ENCODE data around the gene PPP1R15B.

The PPP1R15B gene

GRCh38 chr1:204400882-204401510 lies 10.6 kb downstream of the PPP1R15B start:
- DNase-seq (ENCODE audit: low read depth in 3 of 3): no peak

- no peak for DNase-seq (ENCODE audit: low read depth in 3 of 3)
Measured at GRCh38 chr1:204398197-204399125, 13.2 kb downstream of the PPP1R15B start.

GRCh38 chr1:204396015-204396583 lies 15.5 kb downstream of the PPP1R15B start:
- DNase-seq (ENCODE audit: low read depth in 3 of 3): no peak

GRCh38 chr1:204391629-204392028 lies 20.0 kb downstream of the PPP1R15B start:
- DNase-seq (ENCODE audit: low read depth in 3 of 3): no peak

GRCh38 chr1:204390751-204391466 lies 20.7 kb downstream of the PPP1R15B start:
- no peak for DNase-seq (ENCODE audit: low read depth in 3 of 3)

DNA sequence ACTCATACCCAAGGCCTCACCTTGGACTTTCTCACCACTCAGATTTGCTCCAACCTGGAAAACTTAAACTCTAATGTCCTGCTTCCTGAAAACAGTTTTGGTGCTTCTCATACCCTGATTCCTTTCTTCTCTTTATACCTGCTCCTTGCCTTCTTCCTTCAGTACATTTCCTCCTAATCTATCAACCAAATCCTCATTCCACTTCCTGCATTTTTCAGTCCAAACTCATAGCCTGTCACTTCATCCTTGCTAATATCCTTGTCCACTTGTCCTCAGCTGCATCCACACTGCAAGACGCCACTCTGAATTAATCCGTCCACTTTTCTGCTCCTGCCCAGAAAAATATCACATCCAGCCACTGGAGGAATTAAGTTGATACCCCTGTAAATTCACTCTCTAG lies 25.9 kb downstream of the PPP1R15B start:
- DNase-seq (ENCODE audit: low read depth in 3 of 3): no peak

- DNase-seq (ENCODE audit: low read depth in 3 of 3): no peak
Measured at GRCh38 chr1:204384636-204385352, 26.8 kb downstream of the PPP1R15B start.

- no peak for DNase-seq (ENCODE audit: low read depth in 3 of 3)
Measured at GRCh38 chr1:204383163-204383904, 28.3 kb downstream of the PPP1R15B start.

DNA sequence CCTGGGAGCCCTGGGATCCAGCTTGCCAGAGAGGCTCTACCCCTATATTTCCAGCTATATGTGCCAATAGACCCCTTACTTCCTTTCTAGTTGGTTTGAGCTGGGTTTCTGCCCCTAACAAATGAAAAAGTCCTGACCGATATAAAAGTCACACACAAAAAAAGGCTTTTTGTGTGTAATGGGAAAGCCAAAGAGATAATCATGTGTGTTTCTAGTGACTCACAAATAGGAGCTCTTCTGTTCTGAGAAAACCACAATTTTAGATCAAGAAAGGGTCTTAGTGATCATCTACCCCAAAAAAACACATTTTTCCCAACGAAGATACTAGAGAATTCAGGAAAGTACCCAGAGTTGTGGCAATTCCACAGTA lies 28.9 kb downstream of the PPP1R15B start:
- DNase-seq (ENCODE audit: low read depth in 3 of 3): no peak

DNA sequence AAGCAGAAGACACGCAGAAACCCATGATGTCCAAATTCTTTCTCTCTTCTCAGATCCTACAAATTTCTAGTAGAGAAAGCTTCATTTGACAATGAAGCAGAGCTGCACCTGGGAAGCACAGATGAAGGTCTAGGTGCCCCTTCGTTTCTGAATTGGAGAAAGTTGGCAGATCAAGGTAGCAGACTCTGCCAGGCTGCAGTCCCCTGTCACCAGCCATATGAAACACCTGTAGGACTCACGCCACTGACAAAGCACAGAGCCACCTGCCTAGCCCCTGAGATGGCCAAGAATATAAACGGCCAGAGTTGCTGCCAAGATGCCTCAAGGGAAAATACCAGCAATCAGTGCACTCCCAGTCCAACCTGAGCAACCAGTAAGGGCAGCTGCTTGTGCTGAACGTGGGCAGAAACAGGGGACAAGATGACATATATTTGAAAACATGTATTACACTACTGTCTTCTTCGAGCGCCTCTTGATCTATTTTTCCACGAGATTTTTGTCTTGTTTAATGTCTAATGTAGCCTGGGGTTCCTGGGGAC lies 31.3 kb downstream of the PPP1R15B start:
- no peak for DNase-seq (ENCODE audit: low read depth in 3 of 3)

DNA sequence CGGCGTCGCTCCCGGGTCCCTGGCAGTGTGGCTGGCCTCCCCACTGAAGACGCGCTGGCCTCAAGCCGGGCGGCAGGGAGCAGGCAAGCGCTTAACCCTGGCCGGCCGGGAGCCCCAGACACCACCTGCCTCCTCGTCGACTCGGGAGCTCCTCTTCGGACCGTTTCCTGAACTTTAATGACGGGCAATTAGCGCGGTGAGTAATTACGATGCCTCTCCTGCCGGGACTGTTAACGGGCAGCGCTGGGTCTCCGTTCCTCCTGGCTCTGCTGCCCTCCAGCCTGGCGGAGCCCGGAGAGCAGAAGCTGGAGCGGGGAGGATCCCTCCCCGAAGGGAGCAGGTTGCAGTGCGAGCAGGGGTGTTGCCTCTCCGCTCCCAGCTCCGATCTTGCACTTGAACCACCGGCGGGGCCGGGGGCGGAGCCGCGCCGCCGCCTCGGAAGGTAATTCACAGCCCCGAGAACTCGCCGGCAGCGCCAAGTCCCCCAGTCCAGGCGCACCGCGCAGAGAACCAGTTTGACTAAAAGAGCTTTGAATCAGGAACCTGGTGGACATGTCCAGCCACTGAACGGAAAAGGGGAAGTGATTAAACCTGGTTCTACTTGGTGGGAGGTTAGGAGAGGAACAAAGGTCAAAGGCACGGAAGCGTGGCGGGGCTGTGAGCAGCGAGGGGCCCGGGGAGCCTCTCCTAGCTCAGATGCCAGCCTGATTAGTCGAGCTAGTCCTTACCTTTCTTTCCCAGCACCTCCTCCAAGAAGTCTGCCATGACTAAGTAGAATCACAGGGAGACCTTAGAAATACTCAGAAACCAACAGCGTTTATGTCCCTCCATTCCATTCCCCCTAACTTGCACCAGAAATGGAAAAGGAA lies 33.6 kb downstream of the PPP1R15B start:
- DNase-seq (ENCODE audit: low read depth in 3 of 3): no peak

DNA sequence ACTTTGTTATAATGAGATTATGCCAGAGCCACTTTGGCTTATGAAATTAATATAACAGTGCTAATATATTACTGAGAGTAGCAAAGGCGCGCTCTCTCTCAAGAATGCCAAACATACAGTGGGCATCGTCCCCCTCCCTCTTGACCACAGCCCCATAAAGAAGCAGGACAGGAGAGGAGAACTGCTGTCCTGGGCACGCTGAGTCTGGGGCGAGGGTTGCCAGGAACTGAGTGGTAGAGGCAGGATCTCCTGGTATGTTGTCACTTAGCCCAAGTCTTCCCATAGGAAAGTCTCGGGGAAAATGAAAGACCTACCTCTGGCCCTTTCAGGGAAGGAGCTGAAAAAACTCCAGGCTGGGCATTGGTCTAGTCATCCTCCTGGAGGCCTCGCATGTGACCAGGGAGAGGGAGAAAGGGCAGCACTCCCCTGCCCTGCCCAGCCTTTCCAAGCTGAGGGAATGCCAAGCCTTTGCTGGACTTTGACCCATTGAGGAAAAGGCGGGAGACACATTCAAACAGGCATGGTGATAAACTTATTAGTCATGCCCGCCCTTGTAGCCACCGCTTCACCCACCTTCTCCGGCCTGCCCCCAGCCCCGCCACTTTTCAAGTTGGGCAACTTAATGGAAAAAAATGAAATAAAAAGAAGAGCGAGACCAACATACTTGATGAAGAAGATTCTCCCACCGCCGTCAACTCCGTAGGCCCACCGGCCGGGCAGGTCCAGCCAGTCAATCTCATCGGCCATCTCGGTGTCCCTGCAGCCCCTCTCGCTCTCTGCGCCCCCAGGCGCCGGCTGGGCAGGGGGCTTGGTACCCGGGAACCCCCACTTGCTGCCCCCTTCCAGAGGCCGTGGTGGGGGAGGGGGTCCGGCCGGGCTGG lies 34.5 kb downstream of the PPP1R15B start:
- no peak for DNase-seq (ENCODE audit: low read depth in 3 of 3)

DNA sequence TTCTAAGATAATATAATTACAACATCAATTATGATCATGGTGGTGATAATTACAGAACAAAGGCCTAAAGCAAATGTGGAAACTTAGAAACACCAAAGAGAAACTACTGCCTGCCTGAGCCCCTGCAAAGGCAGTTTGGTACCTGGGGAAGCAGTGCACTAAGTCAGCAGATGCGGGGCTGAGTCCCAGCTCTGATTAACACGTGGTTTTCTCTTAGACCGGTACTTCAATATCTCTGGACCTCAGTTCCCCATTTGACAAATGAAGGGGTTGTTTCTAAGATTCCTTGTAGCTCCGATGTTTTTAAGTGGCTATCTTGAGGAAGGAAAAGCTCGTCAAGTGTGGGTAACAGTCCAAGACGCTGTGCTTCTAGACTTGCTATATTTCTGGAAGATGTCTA lies 35.2 kb downstream of the PPP1R15B start:
- no peak for DNase-seq (ENCODE audit: low read depth in 3 of 3)

DNA sequence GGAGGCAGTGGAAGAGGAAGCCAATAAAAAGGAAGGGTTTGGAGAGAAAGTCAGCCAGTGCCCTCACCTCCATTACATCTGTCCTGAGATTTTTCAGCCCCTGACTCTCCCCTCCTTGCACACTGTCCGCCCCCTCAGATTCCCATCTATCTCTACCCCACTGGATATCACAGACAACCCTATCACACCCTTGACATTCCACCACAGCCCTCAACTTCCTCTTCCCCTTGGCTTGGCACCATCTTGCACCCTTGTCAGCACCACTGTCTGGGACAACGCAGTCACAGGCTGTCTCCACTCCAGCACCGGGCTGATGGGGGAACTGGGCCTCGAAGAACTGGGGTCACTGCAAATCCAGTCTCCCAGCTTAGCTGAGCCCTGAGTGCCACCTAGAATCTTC lies 37.7 kb downstream of the PPP1R15B start:
- no peak for DNase-seq (ENCODE audit: low read depth in 3 of 3)

DNA sequence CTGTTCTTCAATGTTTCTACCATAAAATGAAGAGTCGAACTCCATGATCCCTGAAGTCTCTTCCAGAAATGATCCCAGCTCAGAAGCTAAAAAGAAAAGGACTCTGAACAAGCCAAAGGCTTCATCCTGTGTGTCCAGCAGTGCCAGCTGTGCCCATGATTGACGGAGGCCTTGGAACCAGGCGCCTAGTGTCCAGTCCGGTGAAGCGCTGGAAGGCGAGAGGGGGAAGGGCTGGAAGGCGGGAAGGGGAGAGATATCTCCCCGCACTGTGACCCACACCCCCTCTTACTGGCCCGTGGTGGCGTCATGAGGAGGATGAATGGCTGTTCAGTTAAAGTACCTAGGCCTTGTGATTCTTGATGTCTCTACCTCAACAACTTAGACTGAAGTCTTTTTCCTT lies 41.4 kb downstream of the PPP1R15B start:
- DNase-seq (ENCODE audit: low read depth in 3 of 3): no peak

- no peak for DNase-seq (ENCODE audit: low read depth in 3 of 3)
Measured at GRCh38 chr1:204368996-204369726, 42.5 kb downstream of the PPP1R15B start.

DNA sequence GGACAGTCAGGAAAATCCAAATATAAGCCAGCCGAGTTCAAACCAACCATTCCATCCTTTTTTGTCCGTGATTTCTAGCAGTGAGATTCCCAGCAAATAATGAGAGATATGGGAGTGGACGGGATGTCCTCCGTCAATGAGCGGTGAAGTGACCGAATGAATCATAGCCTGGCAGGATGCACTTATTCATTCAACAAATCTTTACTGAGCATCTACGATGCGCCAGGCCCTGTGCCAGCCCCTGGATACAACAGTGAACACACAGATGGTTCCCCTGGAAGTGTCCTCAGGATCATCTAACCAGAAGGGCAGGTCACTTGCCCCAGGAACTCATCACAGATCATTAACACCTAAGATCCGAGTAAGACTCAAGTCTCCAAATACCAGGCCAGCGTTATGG lies 43.7 kb downstream of the PPP1R15B start:
- DNase-seq (ENCODE audit: low read depth in 3 of 3): no peak
